ENCODE measurements around the gene GRWD1.

Gene GRWD1

DNA sequence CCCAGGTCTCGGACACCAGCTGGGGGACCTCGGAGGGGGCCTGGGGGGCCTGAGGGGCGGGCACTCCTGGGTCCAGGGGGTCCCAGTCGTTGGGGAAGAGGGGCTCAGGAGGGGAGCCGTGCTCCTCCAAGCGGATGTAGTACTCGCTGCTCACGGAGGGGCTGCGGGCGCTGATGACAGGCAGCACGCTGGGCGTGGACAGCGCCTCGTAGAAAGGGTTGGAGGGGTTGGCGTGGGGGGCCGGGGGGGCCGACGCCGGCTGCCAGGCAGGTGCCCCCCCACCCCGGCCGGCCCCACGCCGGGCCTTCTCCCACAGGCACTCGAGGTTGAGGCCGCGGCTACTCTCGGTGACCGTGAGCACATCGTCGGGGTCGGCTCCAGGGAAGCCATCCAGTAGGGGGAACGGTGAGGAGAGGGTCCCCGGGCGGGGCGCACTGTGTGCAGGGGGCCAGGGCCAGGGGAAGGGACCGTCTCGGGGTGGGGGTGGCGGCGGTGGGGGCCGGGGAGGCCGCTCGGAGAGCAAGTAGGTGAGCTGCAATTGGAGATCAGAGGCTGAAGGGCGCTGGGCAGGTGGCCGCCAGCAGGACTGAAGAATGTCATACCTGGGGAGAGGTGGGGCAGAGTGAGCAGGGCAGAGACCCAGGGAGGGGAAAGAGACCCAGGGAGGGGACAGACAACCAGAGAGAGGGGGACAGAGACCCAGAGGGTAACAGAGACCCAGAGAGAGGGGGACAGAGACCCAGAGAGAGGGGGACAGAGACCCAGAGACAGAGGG, 53.7 kb downstream of the GRWD1 start:
- no peak for DNase-seq

DNA sequence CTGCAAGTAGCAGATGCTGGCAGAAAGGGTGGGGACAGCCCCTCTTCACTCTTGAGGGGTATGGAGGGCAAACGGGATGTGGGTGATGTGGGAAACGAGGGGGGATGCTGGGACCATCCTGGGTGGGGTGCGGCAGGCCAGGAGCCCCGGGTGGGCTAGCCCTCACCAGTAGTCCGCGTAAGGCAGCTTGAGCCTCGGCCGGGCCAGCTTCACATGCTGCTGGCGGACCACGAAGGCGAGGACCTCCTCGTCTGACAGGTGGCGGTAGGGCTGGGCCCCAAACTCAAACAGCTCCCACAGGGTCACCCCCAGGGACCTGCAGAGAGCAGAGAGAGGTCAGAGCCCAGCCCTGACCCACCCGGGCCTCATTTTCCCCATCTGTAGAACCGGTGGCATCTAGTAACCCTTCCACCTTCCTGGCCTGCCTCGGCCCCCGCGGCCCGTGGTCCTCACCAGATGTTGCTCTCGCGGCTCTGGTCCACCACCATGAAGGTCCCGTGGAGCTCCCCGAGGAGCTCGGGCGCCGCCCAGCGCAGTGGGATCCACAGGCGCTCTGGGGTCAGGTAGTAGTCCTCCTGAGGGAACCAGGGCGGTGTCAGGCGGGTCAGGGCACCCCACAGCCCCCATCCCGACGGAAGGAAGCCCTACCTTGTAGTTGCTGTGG, 55.2 kb downstream of the GRWD1 start:
- no peak for DNase-seq

DNA sequence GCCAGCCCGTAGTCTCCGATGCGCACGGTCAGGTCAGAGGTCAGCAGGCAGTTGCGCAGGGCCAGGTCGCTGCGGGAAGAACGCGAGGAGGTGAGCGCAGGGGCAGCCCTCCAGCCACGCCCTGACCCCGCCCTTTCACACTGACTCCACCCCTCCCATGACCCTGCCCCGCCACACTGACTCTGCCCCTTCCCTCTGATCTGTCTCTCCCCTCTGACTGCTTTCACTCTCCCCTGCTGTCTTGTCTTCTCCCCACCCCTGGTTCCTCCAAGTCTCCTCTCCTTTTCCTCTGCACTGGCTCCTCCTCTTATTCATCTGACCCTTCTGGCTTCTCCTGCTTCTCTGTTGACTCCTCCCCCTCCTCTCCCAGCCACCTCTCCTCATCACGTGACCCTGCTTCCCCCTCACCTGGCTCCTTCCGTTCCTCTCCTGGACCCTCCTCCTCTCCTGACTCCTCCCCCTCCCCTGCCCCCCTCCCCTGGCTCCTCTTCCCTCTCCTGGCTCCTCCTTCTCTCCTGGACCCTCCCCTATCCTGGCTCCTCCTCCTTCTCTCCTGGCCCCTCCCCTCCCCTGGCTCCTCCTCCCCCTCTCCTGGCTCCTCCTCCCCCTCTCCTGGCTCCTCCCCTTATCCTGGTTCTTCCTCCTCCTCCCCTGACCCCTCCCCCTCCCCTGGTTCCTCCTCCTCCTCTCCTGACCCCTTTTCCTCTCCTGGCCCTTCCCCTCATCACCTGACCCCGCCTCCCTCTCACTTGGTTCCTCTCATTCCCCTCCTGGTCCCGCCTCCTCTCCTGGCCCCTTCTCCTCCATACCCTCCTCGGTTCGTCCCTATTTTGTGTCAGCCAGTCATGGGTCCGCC, 55.9 kb downstream of the GRWD1 start:
- peak; percentile 84 for DNase-seq

DNA sequence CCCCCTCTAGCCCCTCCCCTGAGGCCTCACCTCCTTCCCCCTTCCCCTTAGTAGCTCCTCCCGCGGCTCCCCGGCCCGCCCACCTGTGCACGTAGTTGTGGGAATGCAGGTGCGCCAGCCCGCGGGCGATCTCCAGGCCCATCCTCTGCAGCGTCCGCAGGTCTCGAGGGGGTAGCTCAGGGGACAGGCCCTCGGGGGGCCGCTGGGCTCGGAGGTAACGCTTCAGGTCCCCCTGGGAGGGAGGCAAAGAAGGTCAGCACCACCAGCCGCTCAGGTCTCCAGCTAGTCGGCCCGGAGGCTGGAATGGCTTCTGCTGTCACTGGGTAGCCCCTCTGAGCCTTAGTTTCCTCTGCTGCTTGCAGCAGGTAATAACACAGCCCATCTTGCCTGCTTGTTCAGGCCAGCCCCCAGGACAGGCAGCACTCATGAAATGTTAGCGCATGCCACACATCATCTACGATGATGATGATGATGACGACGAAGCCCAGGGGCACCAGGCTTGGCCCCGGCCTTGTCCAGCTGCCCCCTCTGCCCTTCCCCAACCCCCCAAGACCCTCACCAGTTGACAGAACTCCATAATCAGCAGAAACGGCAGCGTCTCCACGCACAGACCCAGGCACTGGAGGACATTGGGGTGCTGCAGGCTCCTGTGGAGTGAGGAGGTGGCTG, 56.7 kb downstream of the GRWD1 start:
- DNase-seq = no peak

DNA sequence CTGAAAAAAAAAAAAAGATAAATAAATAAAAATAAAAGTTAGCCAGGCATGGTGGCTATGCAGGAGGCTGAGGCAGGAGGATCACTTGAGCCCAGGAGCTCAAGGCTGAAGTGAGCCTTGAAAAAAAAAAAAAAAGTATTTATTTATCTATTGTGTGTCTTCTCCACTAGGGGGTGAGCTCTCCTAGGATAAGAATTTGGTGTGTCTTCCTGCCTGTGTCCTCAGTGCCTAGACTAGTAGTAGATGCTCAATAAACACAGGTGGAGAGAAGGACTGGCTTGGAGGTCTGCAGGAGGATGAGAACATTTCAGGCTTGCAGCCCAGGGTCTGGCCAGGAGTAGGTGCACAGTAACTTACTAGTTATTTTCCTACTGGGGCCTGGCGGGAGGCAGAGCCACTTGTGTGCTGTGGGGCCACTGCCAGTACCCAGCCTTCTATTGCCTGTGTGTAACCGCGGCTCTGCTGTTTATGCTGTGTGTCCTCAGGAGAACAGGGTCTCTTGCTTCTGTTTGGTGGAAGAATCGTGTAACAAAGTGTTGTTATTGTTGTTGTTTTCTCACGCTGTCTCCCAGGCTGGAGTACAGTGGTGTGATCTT, 60.5 kb downstream of the GRWD1 start:
- peak; percentile 25 to 76 for DNase-seq

Measured in CD4-positive, alpha-beta T cell treated with Interferon alpha-2 for 1 hour (primary cell).